VCaP (cell line): ENCODE data around the gene TSSC4.

ENCODE experiments used
- H3K27ac ChIP-seq: fragments of 450-650 bp; 2 replicates; pipeline ENCODE4 v1.5.1; 2017
- CTCF ChIP-seq: fragments of 450-650 bp; conservative IDR thresholded peaks from 2 replicates; pipeline ENCODE4 v1.5.1; 2017; ENCODE audit warnings: mild to moderate bottlenecking, moderate library complexity

The TSSC4 gene

GRCh38 chr11:2419638-2420501 lies 19.3 kb downstream of the TSSC4 start:
- peak; percentile 85 for TF ChIP-seq CTCF
- H3K27ac ChIP-seq, result peak overlapping the region; percentile 35; the same call in 1 of the 2 replicates

- TF ChIP-seq CTCF, result peak; percentile 92
- peak overlapping the region; percentile 35; the same call in 1 of the 2 replicates for H3K27ac ChIP-seq
These were observed 20.1 kb downstream of the TSSC4 start for GRCh38 chr11:2420502-2421225.

- H3K27ac ChIP-seq, result peak overlapping the region; percentile 35; the same call in 1 of the 2 replicates
- TF ChIP-seq CTCF, result no peak
These were observed 20.9 kb downstream of the TSSC4 start for GRCh38 chr11:2421226-2421994.

GRCh38 chr11:2421996-2422395 lies 21.4 kb downstream of the TSSC4 start:
- no peak for TF ChIP-seq CTCF

GRCh38 chr11:2422461-2423156 lies 22.1 kb downstream of the TSSC4 start:
- H3K27ac ChIP-seq, result no peak overlapping the region
- TF ChIP-seq CTCF, result no peak

More at GRCh38 chr11:2421996-2422395, 21.4 kb downstream of the TSSC4 start:
- H3K27ac ChIP-seq, result no peak overlapping the region

- H3K27ac ChIP-seq, result no peak overlapping the region
- TF ChIP-seq CTCF, result no peak
These were observed 22.8 kb downstream of the TSSC4 start for GRCh38 chr11:2423157-2424025.
